Calu3 (cell line): Measurements from ENCODE around the gene CHEK2. TPM values are rescaled to one million over a fixed set of nuclear protein-coding genes. Genes with fewer than 3 reads are reported as not detected.

Experiments used
- BruUV-seq: library from RNA; stranded (reverse); fragments of 400-500 nt; replicated peaks from 2 replicates; lab custom pipeline; 2021; lab: Mats Ljungman, UMichigan
- CTCF ChIA-PET: fragments of 300-600 bp; sonication (Branson Sonifier 250); formaldehyde crosslinking; loops from one replicate; lab custom pipeline; 2022; ENCODE audit warnings: antibody characterized with exemption; lab: Charles Lee
- DNase-seq: peaks from one replicate; pipeline ENCODE4 v3.0.0; 2022
- H3K27ac Mint-ChIP-seq: one replicate; pipeline ENCODE4 v1.8.0; 2022; ENCODE audit warnings: mixed read lengths; ENCODE audit not compliant: unreplicated experiment
- H3K27me3 Mint-ChIP-seq: one replicate; pipeline ENCODE4 v1.8.0; 2022; ENCODE audit warnings: mixed read lengths; ENCODE audit not compliant: unreplicated experiment
- H3K36me3 Mint-ChIP-seq: one replicate; pipeline ENCODE4 v1.8.0; 2022; ENCODE audit warnings: mild to moderate bottlenecking, moderate library complexity, mixed read lengths; ENCODE audit not compliant: insufficient read depth, unreplicated experiment
- H3K4me1 Mint-ChIP-seq: one replicate; pipeline ENCODE4 v1.8.0; 2022; ENCODE audit warnings: mild to moderate bottlenecking, low read depth, mixed read lengths; ENCODE audit not compliant: unreplicated experiment
- H3K4me3 Mint-ChIP-seq: one replicate; pipeline ENCODE4 v1.8.0; 2022; ENCODE audit warnings: mild to moderate bottlenecking, low read depth, moderate library complexity, mixed read lengths; ENCODE audit not compliant: unreplicated experiment
- H3K9me3 Mint-ChIP-seq: one replicate; pipeline ENCODE4 v1.8.0; 2022; ENCODE audit warnings: low read depth, mixed read lengths; ENCODE audit not compliant: unreplicated experiment
- intact Hi-C: fragments of 100-400 bp; cut with micrococcal nuclease; formaldehyde crosslinking; loops from one replicate; pipeline ENCODE4 v1.10.0; 2022; ENCODE audit not compliant: unreplicated experiment
- total RNA-seq: library from RNA; stranded (reverse); gene quantifications from 2 replicates; pipeline ENCODE4 v1.2.3, GENCODE V29; 2022
- TF ChIP-seq, protein P1 (sequence below): fragments of 200-600 bp; IDR thresholded peaks from one replicate; pipeline ENCODE4 v1.8.0; 2022; ENCODE audit warnings: antibody characterized with exemption; ENCODE audit not compliant: unreplicated experiment

The CHEK2 gene
- total RNA-seq, 1 experiment from 2014 or later = 27.0 TPM

DNA sequence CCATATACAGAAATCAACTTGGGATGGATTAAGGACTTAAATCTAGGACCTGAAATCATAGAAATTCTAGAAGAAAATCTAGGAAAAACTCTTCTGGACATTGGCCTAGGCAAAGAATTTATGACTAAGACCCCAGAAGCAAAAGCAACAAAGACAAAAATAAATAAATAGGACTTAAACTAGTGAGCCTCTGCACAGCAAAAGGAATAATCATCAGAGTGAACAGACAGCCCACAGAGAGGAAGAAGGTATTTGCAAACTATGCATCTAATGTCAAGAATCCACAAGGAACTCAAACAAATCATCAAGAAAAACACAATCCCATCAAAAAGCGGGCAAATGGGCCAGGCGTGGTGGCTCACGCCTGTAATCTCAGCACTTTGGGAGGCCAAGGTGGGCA is 94.4 kb downstream of the CHEK2 start:
- Mint-ChIP-seq H3K9me3 (no peaks in the 10 kb centered on the region), H3K27ac (no peak overlapping the region), H3K27me3 (no peaks in the 10 kb centered on the region), H3K4me3 (no peak overlapping the region), H3K36me3 (no peaks in the 10 kb centered on the region), H3K4me1 (no peaks in the 10 kb centered on the region)
- TF ChIP-seq, protein P1, sequence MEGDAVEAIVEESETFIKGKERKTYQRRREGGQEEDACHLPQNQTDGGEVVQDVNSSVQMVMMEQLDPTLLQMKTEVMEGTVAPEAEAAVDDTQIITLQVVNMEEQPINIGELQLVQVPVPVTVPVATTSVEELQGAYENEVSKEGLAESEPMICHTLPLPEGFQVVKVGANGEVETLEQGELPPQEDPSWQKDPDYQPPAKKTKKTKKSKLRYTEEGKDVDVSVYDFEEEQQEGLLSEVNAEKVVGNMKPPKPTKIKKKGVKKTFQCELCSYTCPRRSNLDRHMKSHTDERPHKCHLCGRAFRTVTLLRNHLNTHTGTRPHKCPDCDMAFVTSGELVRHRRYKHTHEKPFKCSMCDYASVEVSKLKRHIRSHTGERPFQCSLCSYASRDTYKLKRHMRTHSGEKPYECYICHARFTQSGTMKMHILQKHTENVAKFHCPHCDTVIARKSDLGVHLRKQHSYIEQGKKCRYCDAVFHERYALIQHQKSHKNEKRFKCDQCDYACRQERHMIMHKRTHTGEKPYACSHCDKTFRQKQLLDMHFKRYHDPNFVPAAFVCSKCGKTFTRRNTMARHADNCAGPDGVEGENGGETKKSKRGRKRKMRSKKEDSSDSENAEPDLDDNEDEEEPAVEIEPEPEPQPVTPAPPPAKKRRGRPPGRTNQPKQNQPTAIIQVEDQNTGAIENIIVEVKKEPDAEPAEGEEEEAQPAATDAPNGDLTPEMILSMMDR = no peak
- CTCF ChIA-PET = no interaction called here
- intact Hi-C loops = no loop called here
- no TSS peak for BruUV-seq
- DNase-seq = no peak

- H3K9me3 Mint-ChIP-seq = no peaks in the 10 kb centered on the region
- H3K36me3 Mint-ChIP-seq = no peaks in the 10 kb centered on the region
- no peak overlapping the region for H3K27ac Mint-ChIP-seq
- intact Hi-C loops = no loop called here
- BruUV-seq = no TSS peak
- no peaks in the 10 kb centered on the region for H3K4me1 Mint-ChIP-seq
- CTCF ChIA-PET = no interaction called here
- no peaks in the 10 kb centered on the region for H3K27me3 Mint-ChIP-seq
- no peak for DNase-seq
- no peak overlapping the region for H3K4me3 Mint-ChIP-seq
- TF ChIP-seq, protein P1 = no peak
These were observed 102.3 kb downstream of the CHEK2 start for GRCh38 chr22:28639321-28639720.

Other genes starting within 250 kb of the CHEK2 start
- gene TTC28, start 62.0 kb downstream of the CHEK2 start, total RNA-seq = 5.2 and 10.1 TPM in 2 replicates
- 15.7 and 16.5 TPM in 2 replicates for gene HSCB, start 219 bp upstream of the CHEK2 start, total RNA-seq
- 25.4 and 27.0 TPM in 2 replicates for gene CCDC117, start 30.9 kb upstream of the CHEK2 start, total RNA-seq
- 179 and 192 TPM in 2 replicates for gene XBP1, start 58.7 kb upstream of the CHEK2 start, total RNA-seq
- 23.7 and 24.5 TPM in 2 replicates for gene ZNRF3, start 141.8 kb upstream of the CHEK2 start, total RNA-seq